ENCODE measurements around the gene MAVS.
"Not testable (repeated sequence)": the region's sequence is repeated elsewhere in the genome, so short reads cannot be mapped to it uniquely, and the experiment has no call there.

The MAVS gene

DNA sequence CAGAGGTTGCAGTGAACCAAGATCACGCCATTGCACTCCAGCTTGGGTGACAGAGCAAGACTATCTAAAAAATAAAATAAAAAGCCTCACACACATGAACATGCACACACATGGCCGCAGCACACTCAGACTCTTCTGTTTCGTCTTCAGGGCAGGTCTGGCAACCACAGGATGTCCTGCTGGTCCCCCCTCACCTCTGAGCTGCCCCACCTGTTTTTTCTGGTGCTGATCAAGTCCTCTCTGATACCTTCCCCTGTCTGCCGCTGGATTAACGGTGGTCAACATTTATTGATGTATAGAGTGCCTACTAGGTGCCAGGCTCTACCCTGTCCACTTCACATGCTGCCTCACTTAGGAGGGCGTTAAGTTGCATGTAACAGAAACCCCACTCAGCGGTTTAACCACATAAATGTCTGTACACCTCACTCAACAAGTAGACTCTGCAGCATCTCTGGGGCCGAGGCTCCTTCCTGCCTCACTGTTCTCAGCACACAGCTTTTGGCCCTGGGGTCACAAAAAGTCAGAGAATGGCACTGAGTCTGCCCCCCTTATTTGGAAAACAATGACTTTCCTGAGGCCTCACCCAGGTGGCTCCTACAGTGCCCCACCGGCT, 30.8 kb upstream of the MAVS start:
- DNase-seq (ENCODE audit: low read depth), result no peak

DNA sequence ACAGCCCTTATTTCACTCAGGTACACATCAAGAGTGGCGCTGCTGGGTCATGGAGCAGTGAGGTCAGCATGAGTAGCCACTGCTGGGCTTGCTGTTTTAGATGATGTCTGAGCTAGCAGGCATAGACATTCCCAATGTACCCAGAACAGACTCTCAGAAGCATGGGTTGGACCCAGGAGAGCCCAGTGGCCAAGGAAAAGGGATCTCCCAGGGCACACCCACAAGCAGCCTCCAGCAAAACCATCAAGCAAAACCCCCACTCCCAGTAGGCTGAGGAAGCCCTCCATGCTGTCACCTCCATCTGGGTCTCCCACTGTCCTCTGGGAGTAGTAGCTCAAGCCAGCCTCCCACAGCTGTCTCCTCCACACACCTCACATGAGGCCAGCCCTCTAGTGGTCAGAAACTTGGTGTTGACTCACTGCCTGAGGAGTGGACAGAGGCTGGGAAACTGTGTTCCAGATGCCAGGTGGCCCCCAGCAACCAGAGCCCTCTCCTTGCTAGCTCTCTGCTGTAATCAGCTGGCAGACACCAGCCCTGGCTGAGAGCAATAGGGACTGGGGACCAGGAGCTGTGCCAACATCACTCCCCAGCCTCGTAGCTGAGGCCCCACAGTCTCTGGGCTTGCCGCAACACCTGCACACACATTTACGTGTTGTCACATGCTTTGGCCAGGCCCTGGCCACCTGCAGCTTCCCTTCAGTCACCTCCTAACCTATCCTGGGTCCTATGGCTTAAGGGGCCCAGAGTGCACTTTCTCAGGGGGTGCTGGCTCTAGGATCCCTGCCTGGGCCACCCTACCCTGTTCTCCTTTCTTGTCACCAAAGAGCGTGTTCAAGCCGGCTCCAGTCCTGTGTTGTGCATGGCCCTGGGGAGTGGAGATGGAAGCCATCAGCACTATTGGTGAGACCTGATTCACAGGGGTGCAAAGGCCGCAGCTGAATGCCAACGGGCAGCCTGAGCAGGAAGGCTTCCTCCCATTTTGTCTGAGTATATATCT, 28.2 kb upstream of the MAVS start:
- no peak for DNase-seq (ENCODE audit: low read depth)

DNA sequence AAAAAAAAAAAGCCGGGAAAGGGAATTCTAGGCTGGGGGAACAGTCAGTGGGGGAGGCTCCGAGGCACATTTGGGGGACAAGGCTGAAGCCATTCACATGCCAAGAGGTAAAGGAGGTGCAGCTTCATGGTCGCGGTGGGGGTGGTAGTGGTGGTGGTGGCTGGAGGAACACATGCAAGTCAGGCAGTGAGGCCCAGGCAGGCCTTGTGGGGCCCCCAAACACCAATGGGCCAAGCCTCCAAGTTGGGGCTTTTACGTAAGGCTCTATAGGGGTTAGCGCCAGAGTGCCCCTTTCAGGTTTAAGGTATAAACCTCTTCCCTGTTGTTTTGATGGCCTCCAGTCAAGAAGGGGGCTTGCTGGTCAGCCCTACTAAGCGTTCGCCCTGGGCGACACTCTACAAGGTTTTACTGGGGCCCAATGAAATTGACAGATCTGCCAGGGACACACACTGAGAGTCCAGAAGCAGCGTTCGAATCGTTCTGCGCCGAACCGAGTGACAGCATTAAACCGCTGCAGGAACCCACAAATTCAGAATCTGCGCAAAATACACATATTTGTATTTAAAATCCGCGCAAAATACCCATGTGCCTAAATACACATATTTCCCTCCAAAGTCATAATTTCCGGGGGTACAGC, 27.1 kb upstream of the MAVS start:
- no peak for DNase-seq (ENCODE audit: low read depth)

GRCh38 chr20:3820048-3820900, 26.4 kb upstream of the MAVS start, which contains the start of gene AP5S1:
TSS of gene AP5S1 (plus strand) at chr20:3820547. CDS start at chr20:3822118, 1,571 bp downstream.
- DNase-seq (ENCODE audit: low read depth), result peak; percentile 90

DNA sequence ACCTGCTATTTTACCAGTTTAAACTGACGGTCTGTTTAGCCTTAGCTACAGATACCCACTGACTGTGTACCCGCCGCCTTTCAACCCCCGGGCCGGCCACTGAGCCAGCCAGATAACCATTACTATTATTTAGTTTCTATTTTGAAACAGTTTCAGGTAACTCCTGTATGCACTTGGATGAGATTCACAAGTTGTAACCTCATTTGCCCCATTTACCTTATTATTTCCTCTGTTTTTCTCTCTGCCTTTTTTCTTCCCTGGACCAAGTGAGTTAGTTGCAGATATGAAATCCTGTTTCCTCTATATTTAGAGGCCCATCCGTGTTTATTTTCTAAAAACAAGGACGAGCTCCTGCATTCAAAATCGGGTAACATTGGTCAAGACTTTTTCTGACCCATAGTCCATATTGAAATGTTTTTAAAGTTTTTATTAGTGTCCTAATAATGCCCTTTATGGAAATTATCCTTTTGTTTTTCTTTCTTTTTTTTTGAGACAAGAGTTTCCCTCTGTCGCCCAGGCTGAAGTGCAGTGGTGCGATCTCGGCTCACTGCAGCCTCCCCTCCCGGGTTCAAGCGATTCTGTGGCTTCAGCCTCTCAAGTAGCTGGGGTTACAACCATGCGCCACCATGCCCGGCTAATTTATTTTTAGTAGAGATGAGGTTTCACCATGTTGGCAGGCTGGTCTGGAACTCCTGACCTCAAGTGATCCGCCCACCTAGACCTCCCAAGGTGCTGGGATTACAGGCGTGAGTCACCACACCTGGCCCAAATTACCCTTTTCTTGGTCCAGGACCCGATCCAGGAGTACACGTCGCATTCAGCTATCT, 25.5 kb upstream of the MAVS start:
- DNase-seq (ENCODE audit: low read depth), result no peak

GRCh38 chr20:3821996-3822395, 24.6 kb upstream of the MAVS start:
- no peak for DNase-seq (ENCODE audit: low read depth)

DNA sequence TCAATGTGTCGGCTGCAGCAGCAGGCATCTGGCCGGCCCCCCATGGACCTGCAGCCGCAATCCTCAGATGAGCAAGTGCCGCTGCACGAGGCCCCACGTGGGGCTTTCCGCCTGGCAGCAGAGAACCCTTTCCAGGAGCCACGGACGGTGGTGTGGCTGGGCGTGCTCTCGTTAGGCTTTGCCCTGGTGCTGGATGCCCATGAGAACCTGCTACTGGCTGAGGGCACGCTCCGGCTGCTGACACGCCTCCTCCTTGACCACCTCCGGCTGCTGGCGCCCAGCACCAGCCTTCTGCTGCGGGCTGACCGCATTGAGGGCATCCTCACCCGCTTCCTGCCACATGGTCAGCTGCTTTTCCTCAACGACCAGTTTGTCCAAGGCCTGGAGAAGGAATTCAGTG, 22.8 kb upstream of the MAVS start:
- DNase-seq (ENCODE audit: low read depth), result no peak

GRCh38 chr20:3825526-3825925, 21.1 kb upstream of the MAVS start:
- DNase-seq (ENCODE audit: low read depth), result no peak

DNA sequence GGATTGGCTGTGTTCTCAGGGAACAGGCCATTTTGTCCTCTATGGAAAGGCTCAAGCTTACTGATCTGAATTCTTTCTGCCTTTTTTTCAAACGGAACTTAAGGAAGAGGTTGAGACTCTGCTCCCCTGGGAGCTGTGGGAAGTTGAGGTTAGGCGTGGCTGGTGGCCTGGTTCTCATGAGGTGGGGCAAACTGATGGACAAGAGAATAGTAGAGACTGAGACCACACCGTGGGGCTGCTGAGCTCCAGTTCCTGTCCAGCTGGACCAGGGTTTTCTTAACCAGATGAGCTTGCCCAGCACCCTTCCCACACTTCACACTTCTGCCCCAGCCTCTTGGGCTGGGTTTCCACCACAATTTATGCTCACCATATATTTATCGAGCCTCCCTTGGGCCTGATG, 20.2 kb upstream of the MAVS start:
- no peak for DNase-seq (ENCODE audit: low read depth)

DNA sequence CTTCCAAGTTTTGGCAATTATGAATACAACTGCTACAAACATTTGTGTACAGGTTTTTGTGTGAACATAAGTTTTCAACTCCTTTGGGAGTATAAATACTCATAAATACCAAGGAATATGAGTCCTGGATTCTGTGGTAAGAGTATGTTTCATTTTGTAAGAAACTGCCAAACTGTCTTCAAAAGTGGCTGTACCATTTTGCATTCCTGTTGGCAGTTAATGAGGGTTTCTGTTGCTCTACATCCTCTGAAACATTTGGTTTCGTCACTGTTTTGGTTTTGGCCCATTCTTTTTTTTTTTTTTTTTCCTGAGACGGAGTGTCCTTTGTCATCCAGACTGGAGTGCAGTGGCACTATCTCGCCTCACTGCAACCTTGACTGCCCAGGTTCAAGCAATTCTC, 17.8 kb upstream of the MAVS start:
- DNase-seq (ENCODE audit: low read depth), result no peak

GRCh38 chr20:3829891-3830290, 16.7 kb upstream of the MAVS start:
- not testable (repeated sequence) for DNase-seq (ENCODE audit: low read depth)

DNA sequence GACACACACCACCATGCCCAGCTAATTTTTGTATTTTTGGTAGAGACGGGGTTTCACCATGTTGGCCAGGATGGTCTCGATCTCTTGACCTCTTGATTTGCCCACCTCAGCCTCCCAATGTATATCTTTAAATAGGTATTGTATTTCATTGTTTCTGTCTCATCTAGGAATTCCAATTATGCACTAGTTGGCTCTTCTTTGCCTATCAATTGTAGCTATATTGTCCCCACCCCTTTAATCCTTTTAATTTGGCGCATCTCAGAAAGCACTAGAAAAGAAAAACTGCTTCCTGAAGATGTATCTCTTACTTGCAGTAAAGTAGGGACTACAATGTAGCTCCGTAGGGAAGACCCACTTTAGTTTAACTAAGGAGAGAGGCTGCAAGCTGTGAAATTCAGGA, 10.5 kb upstream of the MAVS start:
- DNase-seq (ENCODE audit: low read depth), result no peak

DNA sequence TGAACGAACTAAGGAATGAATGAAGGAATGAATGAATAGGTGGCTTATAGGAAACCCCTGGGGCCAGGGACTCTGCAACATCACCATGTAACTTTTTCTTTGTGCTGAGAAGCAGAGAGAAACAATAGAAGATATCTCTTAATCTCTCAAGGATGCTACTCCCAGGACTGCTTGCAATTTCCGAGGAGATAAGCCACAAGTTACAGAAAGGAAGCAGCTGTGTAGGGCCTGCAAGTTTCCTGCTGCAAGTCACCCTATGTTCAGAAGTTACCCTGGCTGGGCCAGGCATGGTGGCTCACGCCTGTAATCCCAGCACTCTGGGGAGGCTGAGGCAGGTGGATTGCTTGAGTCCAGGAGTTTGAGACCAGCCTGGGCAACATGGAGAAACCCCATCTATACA, 7.3 kb upstream of the MAVS start:
- no peak for DNase-seq (ENCODE audit: low read depth)

DNA sequence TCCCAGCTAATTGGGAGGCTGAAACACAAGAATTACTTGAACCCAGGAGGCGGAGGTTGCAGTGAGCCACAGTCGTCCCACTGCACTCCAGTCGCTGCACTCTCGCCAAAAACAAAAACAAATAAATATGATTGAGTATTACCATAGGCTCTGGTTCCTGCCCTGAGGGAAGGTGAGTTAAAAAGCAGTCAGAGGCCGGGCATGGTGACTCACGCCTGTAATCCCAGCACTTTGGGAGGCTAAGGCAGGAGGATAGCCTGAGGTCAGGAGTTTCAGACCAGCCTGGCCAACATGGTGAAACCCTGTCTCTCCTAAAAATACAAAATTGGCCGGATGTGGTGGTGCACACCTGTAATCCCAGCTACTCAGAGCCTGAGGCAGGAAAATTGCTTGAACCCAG, 6.4 kb upstream of the MAVS start:
- not testable (repeated sequence) for DNase-seq (ENCODE audit: low read depth)

GRCh38 chr20:3842348-3842930, 4.2 kb upstream of the MAVS start:
- DNase-seq (ENCODE audit: low read depth), result no peak

GRCh38 chr20:3843490-3843889, 3.1 kb upstream of the MAVS start:
- DNase-seq (ENCODE audit: low read depth), result no peak

GRCh38 chr20:3843990-3844619, 2.5 kb upstream of the MAVS start:
- not testable (repeated sequence) for DNase-seq (ENCODE audit: low read depth)

DNA sequence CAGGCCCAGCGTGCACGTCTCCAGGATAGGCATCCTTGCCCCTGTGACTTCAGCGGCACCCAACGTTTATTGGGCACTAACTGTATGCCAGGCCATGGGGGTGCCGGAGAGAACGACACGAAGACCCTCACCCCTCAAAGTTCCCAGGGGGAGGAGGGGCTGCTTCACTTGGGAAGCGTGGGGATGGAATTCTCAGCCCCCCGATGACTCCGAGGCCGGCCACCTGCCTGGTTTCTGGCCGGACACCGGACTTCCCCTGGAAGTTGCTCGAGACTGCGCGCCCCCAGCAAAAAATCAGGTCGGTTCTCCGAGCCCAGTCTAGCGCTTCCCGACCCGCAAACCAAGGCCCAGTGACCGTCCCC, 275 bp upstream of the MAVS start:
- no peak for DNase-seq (ENCODE audit: low read depth)

DNA sequence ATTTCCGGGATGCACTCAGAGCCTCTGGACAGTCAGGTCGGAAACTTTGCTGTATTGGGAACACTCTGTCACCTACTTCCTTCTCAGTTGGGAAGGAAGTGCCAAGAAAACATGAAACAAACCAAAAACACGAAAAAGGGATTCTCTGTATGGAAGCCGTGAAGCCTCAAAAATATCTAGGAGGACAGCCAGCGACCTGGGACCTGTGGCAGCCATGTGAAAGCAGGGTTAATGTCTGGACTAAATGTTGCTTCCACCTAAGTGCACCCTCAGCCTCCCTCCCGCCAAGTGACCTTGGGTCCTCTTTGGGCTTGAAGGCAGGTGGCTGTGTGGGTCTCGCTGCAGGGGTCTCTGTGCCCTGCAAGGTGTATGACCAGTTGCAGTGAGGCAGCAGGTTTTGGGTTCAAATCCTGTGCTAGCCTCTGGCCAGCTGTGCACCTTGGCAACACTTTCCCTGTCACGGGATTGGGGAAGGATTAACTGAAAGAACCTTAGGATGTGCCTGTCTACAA, 851 bp downstream of the MAVS start:
- no peak for DNase-seq (ENCODE audit: low read depth)

DNA sequence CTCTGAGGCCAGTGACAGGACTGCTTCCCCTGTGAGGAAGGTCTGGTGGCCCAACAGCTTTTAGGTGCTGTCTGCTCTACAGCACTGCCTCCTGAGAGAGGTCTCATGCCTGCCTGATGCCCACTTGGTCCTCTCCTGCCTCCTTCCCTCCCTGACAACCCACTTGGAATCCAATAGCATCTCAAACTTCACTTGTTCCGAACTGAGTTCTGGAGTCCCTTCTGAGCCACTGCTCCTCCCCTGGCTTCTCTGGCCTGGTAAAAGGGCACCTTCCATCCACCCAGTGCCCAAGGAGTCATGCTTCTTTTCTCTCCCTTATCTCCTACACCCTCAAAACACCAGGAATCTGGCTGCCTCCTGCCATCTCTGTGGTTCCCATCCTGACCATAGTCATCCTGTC, 1.9 kb downstream of the MAVS start:
- DNase-seq (ENCODE audit: low read depth), result no peak

Data from stimulated activated CD8-positive, alpha-beta memory T cell treated with anti-CD3 and anti-CD28 coated beads, Interleukin-15, amount 100 ng/mL, for 24 hours (primary cell).